Measurements from ENCODE around the gene TBX1.

Gene TBX1

DNA sequence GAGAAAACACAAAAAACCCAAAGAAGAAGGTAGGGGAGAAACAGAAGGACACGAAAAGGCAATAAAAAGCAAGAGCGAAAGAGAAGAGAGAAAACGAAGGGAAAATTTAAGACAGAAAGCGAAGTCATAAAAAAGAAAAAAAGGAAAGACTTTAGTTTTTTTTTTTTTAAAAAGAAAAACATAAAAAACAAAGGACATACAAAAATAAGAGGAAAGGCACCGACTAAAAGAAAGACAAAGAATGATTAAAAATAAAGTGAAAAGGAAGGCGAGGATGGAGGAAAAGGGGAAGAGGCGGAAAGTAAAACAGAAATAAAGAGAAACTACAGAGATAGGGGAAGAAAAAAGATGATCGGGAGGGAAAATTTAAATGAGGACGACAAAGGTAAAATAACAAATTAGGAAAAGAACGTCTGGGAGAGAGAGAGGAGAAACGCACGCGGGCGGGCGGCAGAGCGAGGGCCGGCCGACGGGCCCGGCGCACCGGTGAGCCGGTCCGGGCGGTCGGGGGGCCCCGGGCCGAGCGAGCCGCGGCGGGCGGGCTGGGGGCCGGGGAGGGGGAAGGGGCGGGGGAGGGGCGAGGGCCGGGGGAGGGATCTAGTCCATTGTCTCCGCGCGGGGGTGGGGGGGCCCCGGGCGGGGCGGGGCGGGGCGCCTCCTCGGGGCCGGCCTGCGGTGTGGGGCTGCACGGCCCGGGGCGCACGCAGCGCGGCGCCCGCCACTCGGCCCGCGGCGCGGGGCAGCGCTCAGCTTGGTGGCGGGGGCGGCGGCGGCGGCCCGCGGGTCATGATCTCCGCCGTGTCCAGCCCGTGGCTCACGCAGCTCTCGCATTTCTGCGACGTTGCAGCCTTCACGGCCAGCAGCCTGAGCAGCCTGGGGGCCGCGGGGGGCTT is at the start of gene TBX1:
Gene TBX1, plus strand, starts transcription at position 721 of the 893 bp plus-strand sequence. Its CDS starts 66 bp downstream, at position 787.
- in situ Hi-C loops (cut with MboI; ENCODE audit: low sequenced_read_pairs) = no loop called here

DNA sequence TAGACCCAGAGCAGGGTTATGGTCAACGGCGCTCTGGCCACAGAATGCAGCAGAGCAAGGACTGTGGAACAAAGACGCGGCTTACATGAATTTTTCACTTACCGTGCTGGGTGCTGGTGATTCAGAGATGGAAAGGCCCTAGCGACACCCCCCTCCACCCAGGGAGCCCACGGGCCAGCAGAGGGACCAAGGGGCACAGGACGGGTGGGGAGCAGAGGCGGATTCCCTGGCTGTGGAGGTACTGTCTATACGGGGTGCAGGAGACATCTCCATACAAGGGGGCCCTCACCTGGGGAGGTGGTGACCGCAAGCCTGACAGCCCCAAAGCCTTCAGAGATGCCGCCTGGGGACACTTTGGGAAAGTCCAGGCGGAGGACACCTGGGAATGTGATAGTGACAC is 47.3 kb upstream of the TBX1 start:
- in situ Hi-C loops (cut with MboI; ENCODE audit: low sequenced_read_pairs) = no loop called here

DNA sequence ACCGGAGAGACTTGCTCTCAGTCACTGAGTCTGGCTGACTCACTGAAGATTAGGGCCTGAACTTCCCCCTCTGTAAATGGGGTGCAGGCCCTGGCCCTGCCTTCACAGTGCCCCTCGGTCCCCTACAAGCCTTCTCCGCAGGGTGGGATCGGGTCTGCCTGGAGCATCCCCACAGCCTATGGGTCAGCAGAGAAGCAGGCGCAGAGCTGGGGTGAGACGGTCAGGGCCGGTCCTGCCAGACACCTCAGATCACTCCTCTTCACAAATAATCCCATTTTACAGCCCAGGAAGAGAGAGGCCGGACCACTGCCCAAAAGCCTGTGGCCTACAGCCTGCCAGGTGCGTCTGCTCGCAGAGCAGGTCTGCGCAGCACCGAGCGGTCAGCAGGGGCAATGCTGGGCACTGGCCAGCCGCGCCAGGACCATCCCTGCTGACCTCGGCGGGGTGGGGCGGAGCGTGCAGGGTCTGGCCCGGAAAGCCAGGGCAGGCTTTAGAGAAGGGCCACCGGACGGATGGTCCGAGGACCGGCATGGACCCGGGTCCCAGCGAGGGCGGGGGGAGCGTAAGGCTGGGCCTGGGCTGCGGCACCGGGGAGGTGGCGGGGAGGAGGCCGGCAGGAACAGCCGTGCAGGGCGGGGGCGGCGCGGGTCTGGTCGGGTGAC is 46.8 kb upstream of the TBX1 start:
- in situ Hi-C loops (cut with MboI; ENCODE audit: low sequenced_read_pairs) = no loop called here

DNA sequence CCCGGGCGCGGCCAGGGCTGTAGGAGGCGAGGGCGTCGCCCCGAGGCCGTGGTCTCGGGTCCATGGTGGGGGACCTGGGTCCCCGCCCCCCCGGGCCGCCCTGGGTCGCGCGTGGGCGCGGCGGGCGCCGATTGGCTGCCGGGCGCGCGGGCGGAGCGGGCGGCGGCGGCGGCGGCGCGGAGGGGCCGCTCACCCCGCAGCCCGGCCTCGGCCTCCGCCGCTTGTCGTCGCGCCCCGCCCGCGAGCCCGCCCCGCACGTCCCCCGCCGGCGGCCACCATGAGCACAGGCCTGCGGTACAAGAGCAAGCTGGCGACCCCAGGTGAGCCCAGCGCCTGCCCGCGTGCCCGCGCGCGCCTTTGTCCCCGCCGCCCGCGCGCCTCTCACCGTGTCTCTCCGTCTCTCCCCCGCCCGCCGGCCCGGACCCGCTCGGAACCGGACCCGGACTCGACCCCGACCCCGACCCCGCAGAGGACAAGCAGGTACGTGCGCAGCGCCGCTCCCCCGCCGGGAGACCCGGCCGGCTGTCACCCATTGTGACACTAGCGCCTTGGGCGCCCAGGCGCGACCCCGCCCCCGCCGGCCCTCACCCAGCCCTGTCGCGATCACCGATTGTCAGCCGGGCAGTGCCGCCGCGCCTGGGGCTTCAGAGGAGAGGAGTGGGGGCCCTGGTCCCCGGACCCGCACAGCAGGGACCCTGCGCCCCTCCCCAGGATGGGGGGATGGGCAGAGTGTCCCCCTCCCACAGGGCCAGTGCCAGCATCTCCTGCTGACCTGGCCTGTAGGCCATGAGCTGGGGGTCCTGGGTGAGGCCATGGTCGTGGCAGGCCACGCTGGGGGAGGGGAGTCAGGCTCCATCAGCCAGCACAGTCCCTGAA is 46.0 kb upstream of the TBX1 start, which contains the start of gene SEPTIN5:
Gene SEPTIN5, plus strand, starts transcription at position 192 of the 876 bp plus-strand sequence. Its CDS starts 86 bp downstream, at position 278.
- in situ Hi-C loops (cut with MboI; ENCODE audit: low sequenced_read_pairs) = no loop called here

DNA sequence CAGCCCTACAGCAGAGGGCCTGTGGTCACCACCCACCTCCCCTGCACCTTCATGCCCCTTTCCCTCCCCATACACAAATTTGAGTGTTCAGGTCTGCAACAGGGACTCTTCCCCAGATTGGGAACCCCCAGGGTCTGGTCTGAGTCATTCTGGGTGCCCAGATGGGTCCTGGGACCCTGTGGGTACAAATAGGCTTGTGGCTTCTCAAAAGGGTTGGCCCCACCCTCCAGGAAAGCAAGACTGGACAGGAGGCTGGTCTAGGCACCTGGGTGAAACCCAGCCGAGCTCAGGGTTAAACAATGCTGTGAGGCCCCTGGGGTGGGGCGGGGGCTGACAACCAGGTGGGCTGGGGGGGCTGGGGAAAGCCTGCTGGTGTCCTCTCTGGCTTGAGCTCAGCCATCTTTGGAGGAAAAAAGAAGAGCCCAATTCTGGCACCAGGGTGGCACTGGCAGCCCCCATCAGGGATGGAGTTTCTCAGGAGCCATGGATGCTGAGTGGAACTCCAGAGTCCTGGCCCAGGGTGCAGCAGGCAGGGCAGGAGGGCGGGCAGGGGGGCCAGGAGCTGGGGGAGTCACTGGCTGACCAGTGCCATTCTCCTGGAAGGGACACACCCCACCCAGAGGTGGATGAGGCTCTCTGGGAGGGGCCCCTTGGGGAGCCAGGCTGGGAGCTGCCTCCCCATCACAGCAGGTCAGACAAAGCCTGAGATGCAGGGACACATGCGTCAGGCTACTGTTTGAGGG is 45.2 kb upstream of the TBX1 start:
- in situ Hi-C loops (cut with MboI; ENCODE audit: low sequenced_read_pairs) = no loop called here

DNA sequence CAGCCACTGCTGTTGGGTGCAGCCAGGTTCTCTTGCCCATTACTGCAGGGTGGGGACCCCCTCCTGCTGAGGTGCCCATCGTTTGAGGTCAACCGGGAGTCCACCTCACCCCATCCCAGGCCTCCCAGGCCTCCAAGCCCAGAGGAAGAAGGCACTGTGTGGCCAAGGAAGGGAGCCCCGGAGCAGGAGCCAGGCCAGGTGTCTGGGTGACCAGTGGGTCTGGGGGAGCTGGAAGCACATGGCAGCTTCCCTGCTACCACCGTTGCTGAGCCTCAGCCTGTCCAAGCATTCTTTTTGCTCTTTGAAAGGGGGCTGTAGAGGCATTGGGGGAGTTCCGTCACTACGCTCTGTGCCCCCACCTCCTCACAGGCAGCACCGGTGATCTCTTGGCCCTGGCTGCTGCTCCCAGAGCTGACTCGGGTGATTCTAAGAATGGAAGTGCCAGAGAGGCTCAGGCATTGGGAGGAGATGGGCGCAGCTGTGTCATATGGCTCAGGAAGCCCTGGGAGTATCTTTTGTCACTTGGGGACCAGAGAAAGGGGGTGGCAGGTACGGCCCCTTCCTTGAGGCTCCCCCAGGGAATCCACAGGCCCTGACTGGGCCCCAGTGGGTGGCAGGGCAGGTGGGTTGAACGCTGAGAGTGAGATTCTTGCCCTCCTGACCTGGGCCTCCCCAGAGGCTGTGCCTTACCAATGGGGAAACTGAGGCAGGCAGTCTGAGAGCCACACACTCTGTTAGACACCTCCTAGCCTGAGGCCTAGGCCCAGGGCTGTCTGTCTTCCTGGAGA is 44.3 kb upstream of the TBX1 start:
- in situ Hi-C loops (cut with MboI; ENCODE audit: low sequenced_read_pairs) = no loop called here

DNA sequence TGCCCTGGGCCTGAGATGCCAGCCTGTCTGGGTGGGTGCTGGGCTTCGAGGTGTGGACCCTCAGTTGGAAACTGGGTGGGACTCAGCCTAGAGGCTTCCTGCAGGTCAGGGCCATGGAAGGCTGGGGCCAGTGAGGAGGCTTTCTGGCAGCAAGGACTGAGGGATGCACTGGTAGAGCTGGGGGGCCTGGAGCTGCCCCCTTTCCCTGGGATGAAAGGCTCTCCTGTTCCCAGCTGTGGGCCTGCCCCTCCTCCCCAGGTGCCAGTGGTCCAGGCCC is 43.8 kb upstream of the TBX1 start:
- in situ Hi-C loops (cut with MboI; ENCODE audit: low sequenced_read_pairs) = no loop called here

DNA sequence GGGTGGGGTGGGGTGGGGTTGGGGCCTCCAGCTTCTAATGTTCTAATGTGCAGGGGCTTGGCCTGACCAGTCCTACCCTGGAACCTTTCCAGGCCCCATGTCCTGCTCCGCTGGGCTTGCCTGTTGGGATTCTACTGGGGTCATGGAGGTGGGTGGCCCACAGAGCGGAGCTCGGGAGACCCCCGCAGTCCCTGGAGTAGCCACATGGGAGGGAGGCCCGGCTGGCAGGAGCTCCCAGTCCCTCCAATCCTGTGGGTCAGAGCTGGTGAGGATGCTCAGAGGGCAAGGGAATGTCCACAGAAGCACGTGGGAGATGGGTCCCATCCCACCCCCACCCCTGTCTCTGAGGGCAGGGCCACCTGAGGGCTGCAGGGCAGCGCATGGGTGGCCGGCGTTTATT is 43.4 kb upstream of the TBX1 start:
- in situ Hi-C loops (cut with MboI; ENCODE audit: low sequenced_read_pairs) = no loop called here

DNA sequence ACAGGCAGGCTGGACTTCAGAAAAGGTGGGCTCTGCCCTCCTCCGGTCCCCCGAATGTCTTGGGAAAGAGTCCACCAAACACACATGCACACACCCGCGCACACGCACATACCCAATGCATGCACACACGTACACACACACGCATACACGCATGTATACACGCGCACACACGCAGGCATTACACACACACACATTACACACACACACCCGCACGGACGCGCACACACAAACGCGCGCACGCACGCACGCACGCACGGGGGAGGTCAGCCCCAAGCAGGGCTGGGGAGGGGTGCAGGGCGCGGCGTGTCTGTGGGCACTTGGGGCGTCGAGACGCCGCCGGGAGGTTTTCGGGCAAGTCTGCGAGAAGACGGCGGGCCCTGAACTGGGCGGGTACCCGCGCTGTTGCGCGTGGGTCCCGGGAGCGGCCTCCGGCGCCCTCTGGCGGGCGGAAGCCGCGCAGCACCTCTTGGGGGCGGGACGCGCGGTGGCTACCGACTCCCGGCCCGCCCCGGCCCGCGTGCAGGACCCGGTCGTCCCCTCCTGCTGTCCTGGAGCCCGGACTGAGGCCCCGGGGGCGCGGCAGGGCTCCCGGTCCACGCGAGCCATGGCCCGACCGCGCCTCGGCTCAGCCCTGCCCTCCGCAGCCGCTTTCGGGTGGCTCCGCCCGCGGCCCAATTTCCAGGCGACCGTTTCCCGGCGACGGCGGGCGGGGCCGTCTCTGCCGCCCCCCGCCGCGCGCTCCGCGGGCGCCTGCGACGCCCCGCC is 42.7 kb upstream of the TBX1 start:
- in situ Hi-C loops (cut with MboI; ENCODE audit: low sequenced_read_pairs) = no loop called here

DNA sequence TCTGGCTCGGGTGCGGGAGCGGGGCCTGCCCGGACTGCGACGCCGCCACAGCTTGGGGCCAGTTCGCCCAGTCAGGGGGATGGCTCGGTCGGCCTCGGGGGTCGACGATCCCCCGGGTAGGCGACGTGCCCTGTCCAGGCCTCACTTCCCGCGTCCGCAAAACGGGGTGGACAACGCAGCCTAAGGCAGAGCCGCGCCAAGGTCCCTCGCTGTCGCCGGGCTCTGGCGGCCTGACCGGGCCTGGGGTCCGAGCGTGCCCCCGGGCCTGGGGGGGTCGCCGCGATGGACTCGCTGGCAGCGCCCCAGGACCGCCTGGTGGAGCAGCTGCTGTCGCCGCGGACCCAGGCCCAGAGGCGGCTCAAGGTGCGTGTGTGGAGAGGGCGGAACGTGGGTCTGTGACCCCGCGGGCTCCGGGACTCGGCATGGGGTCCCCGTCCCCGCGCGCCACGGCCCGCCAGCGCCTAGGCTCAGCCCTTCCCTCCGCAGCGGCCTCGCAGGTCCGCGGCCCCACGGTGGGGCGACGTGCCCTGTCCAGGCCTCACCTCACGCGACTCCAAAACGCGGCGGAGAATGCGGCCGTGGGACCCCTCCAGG is 42.0 kb upstream of the TBX1 start:
- in situ Hi-C loops (cut with MboI; ENCODE audit: low sequenced_read_pairs) = no loop called here

DNA sequence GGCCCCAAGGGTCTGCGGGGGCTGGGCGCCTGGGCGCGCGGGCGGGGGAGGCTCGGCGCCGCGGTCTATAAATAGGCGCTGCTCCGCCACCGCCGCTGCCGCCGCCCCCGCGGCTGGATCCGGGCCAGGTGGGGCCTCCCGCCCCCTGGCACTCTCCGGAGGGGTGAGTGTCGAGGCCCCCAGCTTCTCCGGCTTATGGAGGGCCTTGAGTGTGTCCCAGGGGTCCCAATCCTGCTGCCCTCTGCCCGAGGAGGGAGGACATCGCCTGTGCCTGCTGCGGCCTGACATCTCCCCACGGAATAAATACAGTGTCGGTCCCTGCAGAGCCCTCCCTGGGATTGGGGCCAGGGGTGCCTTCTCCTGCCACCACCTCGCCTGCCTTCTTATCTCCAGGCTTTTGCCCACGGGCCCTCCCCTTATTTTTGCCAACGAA is 41.5 kb upstream of the TBX1 start:
- in situ Hi-C loops (cut with MboI; ENCODE audit: low sequenced_read_pairs) = no loop called here

DNA sequence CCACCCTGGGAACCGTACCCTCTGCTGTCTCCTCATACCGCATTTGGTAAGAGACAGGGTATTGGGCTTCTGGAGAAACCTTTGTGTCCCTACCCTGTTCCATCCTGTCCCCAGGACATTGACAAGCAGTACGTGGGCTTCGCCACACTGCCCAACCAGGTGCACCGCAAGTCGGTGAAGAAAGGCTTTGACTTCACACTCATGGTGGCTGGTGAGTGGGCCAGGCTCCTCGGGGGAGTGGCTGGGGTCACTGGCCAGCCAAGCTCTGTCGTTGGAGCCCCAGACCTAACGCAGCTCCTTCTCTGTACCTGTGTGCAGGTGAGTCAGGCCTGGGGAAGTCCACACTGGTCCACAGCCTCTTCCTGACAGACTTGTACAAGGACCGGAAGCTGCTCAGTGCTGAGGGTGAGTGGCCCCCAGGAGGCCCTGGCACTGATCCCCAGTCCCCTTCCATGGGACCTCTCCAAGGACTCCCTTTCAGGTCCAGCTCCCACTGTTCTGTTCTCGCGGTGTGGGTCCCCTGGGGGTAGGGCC is 41.0 kb upstream of the TBX1 start:
- in situ Hi-C loops (cut with MboI; ENCODE audit: low sequenced_read_pairs) = no loop called here

DNA sequence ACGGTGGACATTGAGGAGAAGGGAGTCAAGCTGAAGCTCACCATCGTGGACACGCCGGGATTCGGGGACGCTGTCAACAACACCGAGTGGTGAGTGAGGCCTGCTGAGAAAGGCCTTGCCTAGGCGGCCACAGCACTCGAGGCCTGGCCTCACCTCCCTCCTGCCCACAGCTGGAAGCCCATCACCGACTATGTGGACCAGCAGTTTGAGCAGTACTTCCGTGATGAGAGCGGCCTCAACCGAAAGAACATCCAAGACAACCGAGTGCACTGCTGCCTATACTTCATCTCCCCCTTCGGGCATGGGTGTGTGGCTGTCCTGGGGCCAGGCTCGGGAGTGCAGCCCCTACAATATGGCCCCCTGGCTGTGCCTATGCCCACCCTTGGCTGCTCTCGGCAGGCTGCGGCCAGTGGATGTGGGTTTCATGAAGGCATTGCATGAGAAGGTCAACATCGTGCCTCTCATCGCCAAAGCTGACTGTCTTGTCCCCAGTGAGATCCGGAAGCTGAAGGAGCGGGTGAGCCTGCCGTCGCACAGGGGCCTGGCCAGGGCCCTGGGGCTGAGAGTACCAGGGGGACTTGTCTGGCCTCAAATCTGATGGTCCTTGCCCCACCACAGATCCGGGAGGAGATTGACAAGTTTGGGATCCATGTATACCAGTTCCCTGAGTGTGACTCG is 40.3 kb upstream of the TBX1 start:
- in situ Hi-C loops (cut with MboI; ENCODE audit: low sequenced_read_pairs) = no loop called here

DNA sequence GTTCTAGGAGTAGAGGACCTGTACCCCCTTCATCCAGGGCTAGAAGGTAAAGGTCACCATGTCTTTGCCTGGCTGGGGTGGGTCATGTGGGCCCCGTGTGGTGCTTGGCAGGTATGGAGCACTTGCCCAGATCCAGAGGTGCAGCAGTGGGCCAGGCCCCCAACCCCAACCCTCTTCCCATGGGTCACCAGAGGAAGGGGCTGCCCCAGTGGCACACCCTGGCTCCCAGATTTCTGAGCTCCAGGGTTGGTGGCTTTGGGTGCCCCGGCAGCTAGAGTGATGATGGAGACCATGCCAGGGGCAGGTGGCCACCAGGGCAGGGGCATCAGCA is 39.6 kb upstream of the TBX1 start:
- in situ Hi-C loops (cut with MboI; ENCODE audit: low sequenced_read_pairs) = no loop called here

DNA sequence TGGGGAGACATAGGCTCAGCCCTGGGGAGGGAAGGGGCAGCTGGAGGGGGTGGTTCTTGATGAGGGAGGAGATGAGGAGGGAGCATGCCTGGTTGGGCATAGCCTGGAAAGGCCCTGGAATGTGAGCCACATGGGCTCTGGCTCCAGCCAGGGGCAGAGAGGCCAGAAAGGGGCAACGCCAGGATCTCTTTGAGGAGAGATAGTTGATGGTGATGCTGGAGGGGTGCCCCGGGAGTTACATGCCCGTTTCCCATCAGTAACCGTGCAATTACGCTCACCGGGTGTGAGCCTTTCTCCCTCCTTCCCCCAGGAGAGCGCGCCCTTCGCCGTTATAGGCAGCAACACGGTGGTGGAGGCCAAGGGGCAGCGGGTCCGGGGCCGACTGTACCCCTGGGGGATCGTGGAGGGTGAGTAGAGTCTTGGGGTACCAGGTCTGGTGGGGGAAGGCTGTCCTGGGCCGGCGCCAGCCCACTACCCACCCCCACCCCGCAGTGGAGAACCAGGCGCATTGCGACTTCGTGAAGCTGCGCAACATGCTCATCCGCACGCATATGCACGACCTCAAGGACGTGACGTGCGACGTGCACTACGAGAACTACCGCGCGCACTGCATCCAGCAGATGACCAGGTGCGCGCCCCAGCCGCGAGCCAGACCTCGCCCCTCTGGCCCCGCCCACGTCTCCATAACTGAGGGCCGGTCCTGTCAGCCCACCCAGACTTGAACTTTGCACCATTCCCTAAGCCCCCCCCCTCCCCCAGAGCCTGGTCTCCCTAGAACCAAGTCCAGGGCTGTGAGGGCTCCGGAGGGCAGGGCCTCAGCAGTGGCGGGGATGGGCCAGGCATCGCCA is 39.0 kb upstream of the TBX1 start:
- in situ Hi-C loops (cut with MboI; ENCODE audit: low sequenced_read_pairs) = no loop called here

DNA sequence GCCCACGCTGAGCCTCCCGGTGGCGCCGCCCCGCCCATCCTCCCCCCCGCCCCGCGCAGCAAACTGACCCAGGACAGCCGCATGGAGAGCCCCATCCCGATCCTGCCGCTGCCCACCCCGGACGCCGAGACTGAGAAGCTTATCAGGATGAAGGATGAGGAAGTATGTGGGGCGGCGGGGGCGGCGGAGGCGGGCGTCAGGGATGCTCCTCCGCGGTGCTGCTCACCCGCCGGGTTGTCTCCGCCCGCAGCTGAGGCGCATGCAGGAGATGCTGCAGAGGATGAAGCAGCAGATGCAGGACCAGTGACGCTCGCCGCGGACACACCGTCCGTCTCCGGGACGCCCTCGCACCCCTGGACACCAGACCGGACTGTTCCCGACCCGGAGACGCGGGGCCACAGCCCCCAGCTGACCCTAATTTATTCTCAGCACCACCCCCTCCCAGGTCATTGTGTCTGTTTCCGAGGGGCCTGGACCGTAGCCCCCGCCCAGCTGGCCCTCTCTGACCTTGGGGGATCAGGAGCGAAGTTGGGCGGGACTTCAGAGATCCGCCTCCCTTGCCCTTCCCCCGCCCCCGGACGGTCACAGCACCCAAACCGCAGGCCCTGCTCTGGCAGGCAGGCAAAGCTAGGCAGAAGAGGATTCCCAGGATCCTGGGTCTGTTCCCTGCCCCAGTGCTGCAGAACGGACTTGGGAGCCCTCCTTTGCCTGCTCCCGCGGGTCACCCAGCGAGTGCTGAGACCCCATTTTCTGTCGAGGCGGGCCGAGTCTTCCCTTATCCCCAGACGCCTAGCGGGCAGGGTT is 38.2 kb upstream of the TBX1 start:
- in situ Hi-C loops (cut with MboI; ENCODE audit: low sequenced_read_pairs) = no loop called here

DNA sequence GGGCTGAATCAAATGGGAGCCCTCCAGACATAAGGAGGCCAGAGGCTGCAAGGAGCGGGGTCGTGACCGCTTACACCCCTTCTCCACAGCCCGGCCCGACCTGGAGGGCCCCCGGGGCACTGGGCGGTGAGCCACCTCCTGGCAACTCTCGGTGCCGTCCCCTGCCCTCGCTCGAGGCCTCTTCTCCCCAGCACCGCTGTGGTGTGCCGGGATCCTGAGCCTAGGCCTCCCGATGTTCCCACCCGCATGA is 37.7 kb upstream of the TBX1 start:
- in situ Hi-C loops (cut with MboI; ENCODE audit: low sequenced_read_pairs) = no loop called here
